Measurements from ENCODE around the gene PPP1R13L.

- TF ChIP-seq CTCF (IDR thresholded peaks at IDR 0.05; ENCODE audit: low read depth, low read length) (no peak), EZH2phosphoT487 (IDR thresholded peaks at IDR 0.05; ENCODE audit: low read depth) (no peak)
Observed at GRCh38 chr19:45450012-45450333, 45.1 kb upstream of the PPP1R13L start.
